PFSK-1 (cell line): ENCODE results near the gene STAB1.

Experiments
- SIN3A ChIP-seq: IDR thresholded peaks from 2 replicates; pipeline ENCODE4 v1.6.1; 2012; ENCODE audit warnings: mild to moderate bottlenecking, low read length, moderate library complexity, borderline replicate concordance; ENCODE audit not compliant: insufficient read depth
- TAF1 ChIP-seq: IDR thresholded peaks from 2 replicates; pipeline ENCODE4 v1.6.1; 2012; ENCODE audit warnings: low read length, control low read depth, borderline replicate concordance; ENCODE audit not compliant: insufficient read depth
- TF ChIP-seq, protein P1 (sequence below), 2 experiments: IDR thresholded peaks; 2 replicates each; pipeline versions ENCODE4 v1.6.1 to v1.8.0; 2011 to 2012; ENCODE audit warnings: low read depth in 2 of 2, low read length in 2 of 2, control low read depth in 1 of 2, inconsistent platforms in 1 of 2, mild to moderate bottlenecking in 1 of 2, moderate library complexity in 1 of 2; ENCODE audit not compliant: insufficient read depth in 1 of 2

DNA sequence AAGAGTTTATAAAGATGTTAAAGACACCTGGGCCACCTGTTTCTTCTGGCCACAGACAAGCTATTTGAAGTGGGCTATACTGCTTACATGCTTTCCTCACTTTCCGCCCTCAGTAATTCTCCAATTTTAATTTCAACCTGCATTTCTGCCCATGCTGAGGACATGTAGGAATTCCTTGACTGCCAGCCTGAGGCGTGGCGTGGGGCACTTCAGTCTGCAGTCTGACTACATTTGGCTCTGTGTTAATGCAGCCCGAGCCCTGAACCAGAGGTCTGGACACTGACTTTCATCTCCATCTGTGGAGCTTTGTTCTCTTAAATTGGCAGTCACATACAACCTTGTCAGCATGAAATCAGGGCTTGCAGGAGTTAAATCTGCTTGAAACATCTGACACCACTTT is 49.8 kb downstream of the STAB1 start:
- TF ChIP-seq SIN3A = no peak
- TF ChIP-seq, protein P1, sequence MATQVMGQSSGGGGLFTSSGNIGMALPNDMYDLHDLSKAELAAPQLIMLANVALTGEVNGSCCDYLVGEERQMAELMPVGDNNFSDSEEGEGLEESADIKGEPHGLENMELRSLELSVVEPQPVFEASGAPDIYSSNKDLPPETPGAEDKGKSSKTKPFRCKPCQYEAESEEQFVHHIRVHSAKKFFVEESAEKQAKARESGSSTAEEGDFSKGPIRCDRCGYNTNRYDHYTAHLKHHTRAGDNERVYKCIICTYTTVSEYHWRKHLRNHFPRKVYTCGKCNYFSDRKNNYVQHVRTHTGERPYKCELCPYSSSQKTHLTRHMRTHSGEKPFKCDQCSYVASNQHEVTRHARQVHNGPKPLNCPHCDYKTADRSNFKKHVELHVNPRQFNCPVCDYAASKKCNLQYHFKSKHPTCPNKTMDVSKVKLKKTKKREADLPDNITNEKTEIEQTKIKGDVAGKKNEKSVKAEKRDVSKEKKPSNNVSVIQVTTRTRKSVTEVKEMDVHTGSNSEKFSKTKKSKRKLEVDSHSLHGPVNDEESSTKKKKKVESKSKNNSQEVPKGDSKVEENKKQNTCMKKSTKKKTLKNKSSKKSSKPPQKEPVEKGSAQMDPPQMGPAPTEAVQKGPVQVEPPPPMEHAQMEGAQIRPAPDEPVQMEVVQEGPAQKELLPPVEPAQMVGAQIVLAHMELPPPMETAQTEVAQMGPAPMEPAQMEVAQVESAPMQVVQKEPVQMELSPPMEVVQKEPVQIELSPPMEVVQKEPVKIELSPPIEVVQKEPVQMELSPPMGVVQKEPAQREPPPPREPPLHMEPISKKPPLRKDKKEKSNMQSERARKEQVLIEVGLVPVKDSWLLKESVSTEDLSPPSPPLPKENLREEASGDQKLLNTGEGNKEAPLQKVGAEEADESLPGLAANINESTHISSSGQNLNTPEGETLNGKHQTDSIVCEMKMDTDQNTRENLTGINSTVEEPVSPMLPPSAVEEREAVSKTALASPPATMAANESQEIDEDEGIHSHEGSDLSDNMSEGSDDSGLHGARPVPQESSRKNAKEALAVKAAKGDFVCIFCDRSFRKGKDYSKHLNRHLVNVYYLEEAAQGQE (IDR thresholded peaks at IDR 0.05; ENCODE audit: insufficient read depth in 1 of 2, low read depth in 2 of 2, low read length in 2 of 2) = no peak
- TF ChIP-seq TAF1 = no peak
